Breast epithelium (tissue), 4 donors: Measurements from ENCODE around the gene CDK2. TPM values are rescaled to one million over a fixed set of nuclear protein-coding genes. Genes with fewer than 3 reads are reported as not detected.

Experiments used
- DNase-seq, 2 donors: peaks; one replicate each; pipeline ENCODE4 v3.0.0-alpha.2; 2019; ENCODE audit warnings: low spot score in 2 of 2
- H3K27ac ChIP-seq, 2 donors: fragments of 200-600 bp; sonication (generic) in 1 of 2; one replicate each; pipeline ENCODE4 v1.5.1; 2016 to 2019; ENCODE audit warnings: mild to moderate bottlenecking in 1 of 2
- H3K27me3 ChIP-seq, 2 donors: fragments of 200-600 bp; sonication (generic) in 1 of 2; one replicate each; pipeline versions ENCODE4 v1.5.1 to v1.6.0; 2017 to 2019; ENCODE audit warnings: control low read depth in 1 of 2, mild to moderate bottlenecking in 1 of 2
- H3K36me3 ChIP-seq: fragments of 200-600 bp; one replicate; pipeline ENCODE4 v1.5.1; 2019
- H3K4me1 ChIP-seq, 2 donors: fragments of 200-600 bp; sonication (generic); one replicate each; pipeline ENCODE4 v1.5.1; 2016 to 2019; ENCODE audit warnings: control low read depth in 1 of 2
- H3K4me3 ChIP-seq, 3 donors: fragments of 200-600 bp; sonication (generic); 1 replicate in 2 of 3; 2 replicates in 1 of 3; pipeline ENCODE4 v1.5.1; 2016 to 2019; ENCODE audit warnings: mild to moderate bottlenecking in 3 of 3, moderate library complexity in 2 of 3
- H3K9me3 ChIP-seq, 2 donors: fragments of 200-600 bp; sonication (generic) in 1 of 2; one replicate each; pipeline ENCODE4 v1.5.1; 2016 to 2019; ENCODE audit warnings: control low read depth in 1 of 2
- POLR2A ChIP-seq: fragments of 450-650 bp; IDR thresholded peaks from one replicate; pipeline ENCODE4 v1.6.1; 2016; ENCODE audit warnings: antibody characterized with exemption, mild to moderate bottlenecking, moderate library complexity
- POLR2AphosphoS5 ChIP-seq, 3 donors: sonication (generic); formaldehyde crosslinking; IDR thresholded peaks; one replicate each; pipeline ENCODE4 v1.6.1; 2017; ENCODE audit warnings: antibody characterized with exemption in 3 of 3
- intact Hi-C: fragments of 100-400 bp; cut with DNase I; formaldehyde crosslinking; loops from one replicate; pipeline ENCODE4 v1.15.1; 2023; ENCODE audit warnings: low total_unique reads
- total RNA-seq, 3 donors: library from RNA; depleted of rRNA; stranded (reverse); fragments of >200 nt; gene quantifications; one replicate each; pipeline ENCODE4 v1.1.0, GENCODE V29; 2016
- TF ChIP-seq, protein P1 (sequence below), 3 donors: fragments of 450-650 bp; IDR thresholded peaks; one replicate each; pipeline ENCODE4 v1.5.1; 2016 to 2017; ENCODE audit warnings: antibody characterized with exemption in 3 of 3, mild to moderate bottlenecking in 3 of 3, moderate library complexity in 3 of 3

Gene CDK2
- total RNA-seq, 3 donors from 2014 or later = 8.2 to 27.2 (median 27.1) TPM

DNA sequence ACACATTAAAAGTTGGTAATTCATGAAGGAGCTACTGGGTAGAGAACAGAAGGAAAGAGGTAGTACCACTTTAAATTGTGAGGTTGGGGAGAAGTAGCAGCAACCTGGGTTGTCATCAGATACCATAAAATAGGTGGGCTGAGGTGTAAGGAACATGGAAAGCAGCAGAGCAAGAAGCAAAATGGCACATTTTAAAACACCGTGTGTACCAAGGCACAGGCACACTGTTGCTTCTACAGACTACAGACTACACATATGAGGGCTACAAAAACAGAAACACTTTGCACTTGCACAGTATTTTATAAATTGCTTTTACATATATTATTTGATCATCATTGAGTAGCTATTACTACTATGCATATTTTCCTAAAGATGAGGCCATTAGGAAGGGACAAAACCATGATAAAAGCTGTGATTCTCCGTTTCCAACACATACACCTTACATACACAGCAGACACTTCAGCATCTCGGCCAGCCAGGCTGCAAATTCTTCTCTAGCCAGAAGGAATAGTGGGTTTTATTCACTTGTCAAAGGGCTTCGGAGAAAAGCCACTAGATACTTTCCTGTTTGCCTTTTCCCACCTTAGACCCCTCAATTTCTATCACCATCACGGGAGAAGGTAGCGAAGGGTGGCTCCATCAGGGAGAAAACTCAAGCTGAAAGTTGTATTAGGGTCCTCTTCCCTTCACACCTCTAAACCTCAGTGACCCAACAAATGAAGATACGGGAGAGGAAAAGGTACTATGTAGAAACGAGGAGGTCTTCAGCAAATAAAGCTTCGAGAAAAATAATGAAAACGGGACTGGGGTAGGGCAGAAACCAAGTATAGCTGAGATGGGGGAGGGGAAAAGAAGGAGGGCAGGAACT, 40.5 kb upstream of the CDK2 start:
- DNase-seq = no peak
- no peak for TF ChIP-seq POLR2AphosphoS5 (IDR thresholded peaks at IDR 0.05)
- TF ChIP-seq POLR2A = no peak
- TF ChIP-seq, protein P1, sequence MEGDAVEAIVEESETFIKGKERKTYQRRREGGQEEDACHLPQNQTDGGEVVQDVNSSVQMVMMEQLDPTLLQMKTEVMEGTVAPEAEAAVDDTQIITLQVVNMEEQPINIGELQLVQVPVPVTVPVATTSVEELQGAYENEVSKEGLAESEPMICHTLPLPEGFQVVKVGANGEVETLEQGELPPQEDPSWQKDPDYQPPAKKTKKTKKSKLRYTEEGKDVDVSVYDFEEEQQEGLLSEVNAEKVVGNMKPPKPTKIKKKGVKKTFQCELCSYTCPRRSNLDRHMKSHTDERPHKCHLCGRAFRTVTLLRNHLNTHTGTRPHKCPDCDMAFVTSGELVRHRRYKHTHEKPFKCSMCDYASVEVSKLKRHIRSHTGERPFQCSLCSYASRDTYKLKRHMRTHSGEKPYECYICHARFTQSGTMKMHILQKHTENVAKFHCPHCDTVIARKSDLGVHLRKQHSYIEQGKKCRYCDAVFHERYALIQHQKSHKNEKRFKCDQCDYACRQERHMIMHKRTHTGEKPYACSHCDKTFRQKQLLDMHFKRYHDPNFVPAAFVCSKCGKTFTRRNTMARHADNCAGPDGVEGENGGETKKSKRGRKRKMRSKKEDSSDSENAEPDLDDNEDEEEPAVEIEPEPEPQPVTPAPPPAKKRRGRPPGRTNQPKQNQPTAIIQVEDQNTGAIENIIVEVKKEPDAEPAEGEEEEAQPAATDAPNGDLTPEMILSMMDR (IDR thresholded peaks at IDR 0.05) = no peak
- peak overlapping the region; percentile 79 to 95 (median 95) for H3K4me3 ChIP-seq
- peaks cover 4% of the 10 kb centered on the region in 2 donors for H3K4me1 ChIP-seq
- peak overlapping the region; percentile 97 to 99 for H3K27ac ChIP-seq
- no peaks in the 10 kb centered on the region for H3K36me3 ChIP-seq
- H3K27me3 ChIP-seq = no peaks in the 10 kb centered on the region
- intact Hi-C loops = no loop called here
- H3K9me3 ChIP-seq = no peaks in the 10 kb centered on the region

DNA sequence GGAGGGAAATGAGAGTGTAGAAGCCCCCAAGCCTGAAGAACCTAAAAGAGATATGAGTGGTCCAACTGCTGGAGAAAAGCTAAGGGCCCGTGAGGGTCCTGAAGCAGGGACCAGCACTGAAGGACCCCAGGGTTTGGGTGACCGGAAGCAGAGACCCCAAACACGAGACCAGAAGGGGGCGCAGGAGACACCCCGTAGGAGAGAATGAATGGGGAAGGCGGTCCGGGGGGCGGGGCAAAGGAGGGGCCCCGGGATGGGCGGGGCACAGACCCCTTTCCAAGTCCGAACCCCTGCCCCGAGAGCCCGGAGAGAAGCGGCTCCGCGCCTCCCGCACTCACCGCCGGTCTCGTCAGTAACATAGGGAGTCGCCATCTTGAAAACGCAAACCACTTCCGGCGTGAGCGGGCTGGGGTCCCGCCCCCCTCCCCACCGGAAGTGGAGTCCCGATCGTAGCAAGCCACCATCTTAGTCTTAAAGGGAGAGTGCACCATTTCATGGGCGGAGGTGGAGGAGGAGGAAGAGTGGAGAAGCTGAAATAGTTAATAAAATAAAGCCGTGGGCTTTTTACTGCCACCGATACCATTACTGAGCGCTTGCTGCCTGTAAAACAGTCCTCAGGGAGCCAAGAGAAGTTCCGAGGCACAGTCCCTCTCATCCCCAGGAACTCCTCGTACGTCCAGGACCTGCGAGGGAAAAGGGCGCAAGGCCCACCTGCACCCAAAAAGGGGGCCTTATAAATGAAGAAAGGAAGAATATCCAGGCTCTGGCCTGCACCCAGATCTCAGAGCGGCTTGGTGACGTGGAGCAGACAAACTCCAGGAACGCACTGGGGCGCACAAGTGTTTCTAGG, 39.7 kb upstream of the CDK2 start:
- H3K27me3 ChIP-seq = no peaks in the 10 kb centered on the region
- H3K36me3 ChIP-seq = no peaks in the 10 kb centered on the region
- TF ChIP-seq, protein P1 (IDR thresholded peaks at IDR 0.05) = peak; percentile 21 to 55 (median 54)
- TF ChIP-seq POLR2AphosphoS5 (IDR thresholded peaks at IDR 0.05) (peak in 2 of 3 donors; percentile 27 to 69), POLR2A (peak; percentile 38)
- no peaks in the 10 kb centered on the region for H3K9me3 ChIP-seq
- H3K27ac ChIP-seq = peak overlapping the region; percentile 97 to 99
- intact Hi-C loops = no loop called here
- peak; percentile 87 to 88 for DNase-seq
- H3K4me3 ChIP-seq = peak overlapping the region; percentile 79 to 95 (median 95)
- peaks cover 4 to 5% of the 10 kb centered on the region in 2 donors for H3K4me1 ChIP-seq

DNA sequence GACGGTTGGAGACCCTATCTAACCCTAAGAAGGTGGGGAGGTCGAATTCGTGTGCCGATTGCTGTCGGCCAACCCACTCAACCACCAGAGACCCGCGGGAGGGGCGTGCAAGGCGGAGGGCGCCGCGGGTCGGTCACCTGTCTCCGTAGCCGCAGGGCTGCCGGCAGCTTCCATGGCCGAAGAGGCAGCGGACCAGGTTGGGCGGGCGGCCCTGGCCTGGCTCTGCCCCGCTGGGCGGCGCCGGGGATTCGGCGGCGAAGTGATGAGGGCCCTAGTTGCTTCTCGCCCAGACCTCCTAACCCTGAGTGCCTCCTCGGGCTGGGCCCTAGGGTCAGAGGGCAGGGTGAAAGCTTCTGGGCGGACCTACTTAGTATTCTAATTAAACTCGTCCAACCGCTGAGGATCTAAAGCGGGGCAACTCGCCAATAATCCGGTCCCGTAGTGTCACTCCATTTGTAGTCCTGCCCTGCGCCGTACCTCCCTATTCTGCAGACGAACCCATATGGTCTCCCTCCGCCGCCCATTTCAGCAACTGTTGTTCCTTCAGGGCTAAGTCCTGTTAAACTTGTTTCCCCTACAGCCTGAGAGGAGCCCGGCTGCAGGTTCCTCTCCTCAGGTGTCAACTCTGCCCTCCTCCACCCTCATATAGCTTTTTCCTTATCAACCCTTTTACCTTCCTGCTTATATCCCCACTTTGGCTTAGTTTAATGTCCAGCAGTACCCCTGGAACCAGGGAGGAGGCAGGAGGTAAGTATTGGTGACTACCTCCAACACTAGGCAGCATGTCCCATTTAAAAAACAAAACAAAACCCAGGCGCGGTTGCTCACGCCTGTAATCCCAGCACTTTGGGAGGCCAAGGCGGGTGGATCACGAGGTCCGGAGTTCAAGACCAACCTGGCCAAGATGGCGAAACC, 38.8 kb upstream of the CDK2 start, which contains the start of gene PYM1:
Gene PYM1 (minus strand): TSS at position 307 of the 915 bp plus-strand sequence. CDS start 133 bp downstream, at position 174.
- intact Hi-C loops = no loop called here
- DNase-seq = peak; percentile 76 to 78
- H3K9me3 ChIP-seq = no peaks in the 10 kb centered on the region
- H3K27me3 ChIP-seq = no peaks in the 10 kb centered on the region
- peak within 1 kb of the TSS; percentile 97 to 99 for H3K27ac ChIP-seq
- H3K36me3 ChIP-seq = no peaks in the 10 kb centered on the region
- H3K4me3 ChIP-seq = peak within 1 kb of the TSS; percentile 79 to 95 (median 95)
- TF ChIP-seq POLR2A (peak; percentile 50), POLR2AphosphoS5 (IDR thresholded peaks at IDR 0.05) (peak in 1 of 3 donors; percentile 42)
- TF ChIP-seq, protein P1 (IDR thresholded peaks at IDR 0.05) = peak in 1 of 3 donors; percentile 6
- peaks cover 4 to 13% of the 10 kb centered on the region in 2 donors for H3K4me1 ChIP-seq

DNA sequence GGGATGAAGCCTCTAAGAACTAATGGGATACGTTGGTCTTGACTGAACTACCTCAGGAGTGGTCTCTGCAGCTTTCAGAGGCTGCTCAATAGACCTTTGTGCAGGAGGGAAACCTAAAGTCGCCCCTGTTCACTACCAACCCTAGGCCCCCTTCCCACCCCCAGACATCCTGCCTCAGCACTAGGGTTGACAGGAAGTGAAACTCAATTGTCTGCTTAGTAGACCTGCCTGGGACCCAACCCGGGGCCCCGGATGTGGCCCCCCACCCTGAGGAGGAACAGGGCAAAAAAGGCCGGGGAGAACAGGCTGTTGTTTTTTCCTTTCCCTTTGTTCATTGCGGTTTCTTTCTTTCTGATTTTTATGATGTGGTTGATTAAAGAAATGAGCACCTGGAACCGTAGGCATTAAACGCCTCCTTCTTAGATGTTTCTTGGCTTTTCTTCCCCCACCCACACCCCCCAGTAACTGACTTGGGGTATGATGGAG, 37.3 kb upstream of the CDK2 start:
- Histone ChIP-seq H3K27ac (peak overlapping the region; percentile 15 to 56), H3K27me3 (no peaks in the 10 kb centered on the region), H3K9me3 (no peaks in the 10 kb centered on the region), H3K36me3 (no peaks in the 10 kb centered on the region), H3K4me3 (no peak overlapping the region), H3K4me1 (peaks cover 4 to 20% of the 10 kb centered on the region in 2 donors)
- TF ChIP-seq POLR2A = no peak
- TF ChIP-seq, protein P1 (IDR thresholded peaks at IDR 0.05) = no peak
- no peak for DNase-seq
- intact Hi-C loops = no loop called here
